ENCODE results near the gene LIPC.

DNA sequence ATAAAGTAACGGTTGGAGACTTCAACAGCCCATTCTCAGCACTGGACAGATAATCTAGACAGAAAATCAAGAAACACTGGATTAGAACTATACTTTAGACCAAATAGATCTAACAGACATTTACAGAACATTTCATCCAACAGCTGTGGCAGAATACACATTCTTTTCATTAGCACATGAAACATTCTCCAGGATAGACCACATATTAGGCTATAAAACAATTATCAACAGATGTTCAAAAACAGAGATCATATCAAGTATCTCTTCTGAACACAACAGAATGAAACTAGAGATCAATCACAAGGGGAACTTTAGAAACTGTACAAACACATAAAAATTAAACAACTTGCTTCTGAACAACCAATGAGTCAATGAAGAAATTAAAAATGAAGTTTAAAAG lies 184.4 kb downstream of the LIPC start:
- no peak for TF ChIP-seq RFX5 (IDR thresholded peaks at IDR 0.05; ENCODE audit: low read depth, low read length)
- TF ChIP-seq CEBPB (IDR thresholded peaks at IDR 0.05; ENCODE audit: low read depth, low read length): no peak
- no peak for TF ChIP-seq CTCF (conservative IDR thresholded peaks at IDR 0.05; ENCODE audit: low read depth, low read length)
- TF ChIP-seq POLR2A (IDR thresholded peaks at IDR 0.05; ENCODE audit: low read depth, low read length): no peak
- no peak for TF ChIP-seq RAD21 (IDR thresholded peaks at IDR 0.05; ENCODE audit: low read length)
- TF ChIP-seq MXI1 (IDR thresholded peaks at IDR 0.05; ENCODE audit: borderline replicate concordance, low read depth, low read length): no peak
- no peak for TF ChIP-seq SMC3 (IDR thresholded peaks at IDR 0.05; ENCODE audit: low read depth, low read length)
- no peak for TF ChIP-seq RCOR1 (IDR thresholded peaks at IDR 0.05; ENCODE audit: insufficient replicate concordance, low read length)
- TF ChIP-seq MAFK (IDR thresholded peaks at IDR 0.05; ENCODE audit: low read depth, low read length): no peak
- TF ChIP-seq ELK1 (IDR thresholded peaks at IDR 0.05; ENCODE audit: borderline replicate concordance, low read depth, low read length): no peak

Data from IMR-90 (cell line).